Motor neuron (in vitro differentiated cells): ENCODE results near the gene ATOH8. TPM values are rescaled to one million over a fixed set of nuclear protein-coding genes. Genes with fewer than 3 reads are reported as not detected.
A peak's percentile ranks its signal among the peaks of the same experiment; 100 is the strongest.

Source experiments
- ATAC-seq, 8 experiments: fragments of 200-7000 bp; cut with Tn5 transposase; replicated peaks in 6 of 8; 2 replicates each; pipeline ENCODE4 v1.8.0; 2021; ENCODE audit warnings: mild to moderate bottlenecking in 8 of 8, moderate library complexity in 8 of 8
- H3K27ac ChIP-seq, 2 donors: fragments of 250-450 bp; sonication (Bioruptor Pico); 2 replicates each; pipeline ENCODE4 v1.9.0; 2021; ENCODE audit warnings: antibody characterized with exemption in 2 of 2, mild to moderate bottlenecking in 2 of 2, moderate library complexity in 1 of 2
- H3K4me1 ChIP-seq, 2 donors: fragments of 250-450 bp; sonication (Bioruptor Pico); replicated peaks in 1 of 2; 2 replicates each; pipeline ENCODE4 v1.6.1; 2021; ENCODE audit warnings: antibody characterized with exemption in 2 of 2, mild to moderate bottlenecking in 2 of 2, moderate library complexity in 1 of 2
- H3K4me3 ChIP-seq, 5 donors: fragments of 250-450 bp; sonication (Bioruptor Pico); 2 replicates each; pipeline ENCODE4 v1.9.0; 2021; ENCODE audit warnings: antibody characterized with exemption in 5 of 5, mild to moderate bottlenecking in 5 of 5, moderate library complexity in 4 of 5
- WGBS, 10 experiments: fragments of 450-650 bp; shearing (Covaris generic); methylation state at CpG; one replicate each; pipeline ENCODE4 v1.0.0; 2022; 5-methylcytosine and 5-hydroxymethylcytosine counted together
- in situ Hi-C, 9 experiments: fragments of 400-800 bp; cut with MboI; loops; one replicate each; pipeline ENCODE4 v1.15.0; 2021; ENCODE audit warnings: low sequenced_read_pairs in 9 of 9, low pct_unique_long_range_greater_than_20kb in 2 of 9; ENCODE audit not compliant: unreplicated experiment in 9 of 9
- total RNA-seq, 8 experiments: library from RNA; unstranded; fragments of 300-600 nt; gene quantifications; 2 replicates each; pipeline versions ENCODE4 v1.2.3 to v1.2.4, GENCODE V29; 2022

The ATOH8 gene
- total RNA-seq, 8 experiments from 2014 or later = 0.71 to 8.6 (median 1.8) TPM

GRCh38 chr2:85741833-85742455 lies 11.8 kb upstream of the ATOH8 start:
- peak; percentile 25 to 83 (median 78) for ATAC-seq
- in situ Hi-C loops = loop anchor here in 2 of 9 experiments (5.0 to 25.0 kb wide), 2 partner anchors 70 to 95 kb away; no protein-coding TSS in a partner anchor
- peak overlapping the region in 3 of 5 donors; percentile 0 to 1 (median 0) for H3K4me3 ChIP-seq
- H3K4me1 ChIP-seq = peaks cover 31 to 43% of the 10 kb centered on the region in 2 donors
- peak overlapping the region; percentile 68 to 86 for H3K27ac ChIP-seq
- 0 to 33% (median 0%) methylated on average over 1 to 7 of the region's 19 CpGs; no CpG with 5 or more reads in 5 of the 10 experiments for WGBS, 10 experiments

- Histone ChIP-seq H3K4me1 (peaks cover 31 to 43% of the 10 kb centered on the region in 2 donors), H3K27ac (peak overlapping the region in 1 of 2 donors; percentile 86), H3K4me3 (no peak overlapping the region)
- no peak for ATAC-seq
- in situ Hi-C loops = loop anchor here in 2 of 9 experiments (5.0 to 25.0 kb wide), 2 partner anchors 69 to 94 kb away; no protein-coding TSS in a partner anchor
- WGBS, 10 experiments = 20 to 100% (median 89%) methylated on average over 1 to 4 of the region's 10 CpGs; no CpG with 5 or more reads in 4 of the 10 experiments
Observed at GRCh38 chr2:85743304-85743978, 10.3 kb upstream of the ATOH8 start.

- Histone ChIP-seq H3K27ac (no peak overlapping the region), H3K4me3 (no peak overlapping the region), H3K4me1 (peaks cover 31 to 43% of the 10 kb centered on the region in 2 donors)
- 7 to 100% (median 83%) methylated on average over 2 to 3 of the region's 4 CpGs; no CpG with 5 or more reads in 2 of the 10 experiments for WGBS, 10 experiments
- in situ Hi-C loops = loop anchor here in 2 of 9 experiments (5.0 to 25.0 kb wide), 2 partner anchors 68 to 93 kb away; no protein-coding TSS in a partner anchor
- ATAC-seq = no peak
Observed at GRCh38 chr2:85744055-85744454, 9.7 kb upstream of the ATOH8 start.

GRCh38 chr2:85744741-85745601 lies 8.8 kb upstream of the ATOH8 start:
- Histone ChIP-seq H3K4me1 (peaks cover 31 to 43% of the 10 kb centered on the region in 2 donors), H3K4me3 (no peak overlapping the region), H3K27ac (peak overlapping the region in 1 of 2 donors; percentile 51)
- ATAC-seq = peak in 5 of 8 experiments; percentile 7 to 25 (median 14)
- in situ Hi-C loops = loop anchor here in 2 of 9 experiments (5.0 to 25.0 kb wide), 2 partner anchors 67 to 92 kb away; no protein-coding TSS in a partner anchor
- WGBS, 10 experiments = 0 to 100% (median 63%) methylated on average over 1 to 4 of the region's 10 CpGs

GRCh38 chr2:85745619-85746018 lies 8.2 kb upstream of the ATOH8 start:
- Histone ChIP-seq H3K4me1 (peaks cover 31 to 43% of the 10 kb centered on the region in 2 donors), H3K4me3 (no peak overlapping the region), H3K27ac (peak overlapping the region in 1 of 2 donors; percentile 51)
- 0 to 40% (median 5%) methylated on average over 1 to 2 of the region's 8 CpGs; no CpG with 5 or more reads in 6 of the 10 experiments for WGBS, 10 experiments
- ATAC-seq = no peak
- in situ Hi-C loops = loop anchor here in 1 of 9 experiments (25.0 kb wide), 1 partner anchor 92 kb away; no protein-coding TSS in a partner anchor

- WGBS, 10 experiments = 70 to 100% (median 90%) methylated on average over 1 to 7 of the region's 8 CpGs; no CpG with 5 or more reads in 1 of the 10 experiments
- Histone ChIP-seq H3K27ac (no peak overlapping the region), H3K4me3 (no peak overlapping the region), H3K4me1 (peaks cover 27 to 37% of the 10 kb centered on the region in 2 donors)
- no peak for ATAC-seq
- in situ Hi-C loops = loop anchor here in 1 of 9 experiments (25.0 kb wide), 1 partner anchor 91 kb away; no protein-coding TSS in a partner anchor
Observed at GRCh38 chr2:85746321-85747004, 7.3 kb upstream of the ATOH8 start.

- WGBS, 10 experiments = 33 to 100% (median 83%) methylated on average over 1 to 3 of the region's 3 CpGs
- no peak for ATAC-seq
- H3K27ac ChIP-seq = no peak overlapping the region
- H3K4me1 ChIP-seq = peaks cover 17 to 27% of the 10 kb centered on the region in 2 donors
- in situ Hi-C loops = loop anchor here in 1 of 9 experiments (25.0 kb wide), 1 partner anchor 90 kb away; no protein-coding TSS in a partner anchor
- H3K4me3 ChIP-seq = no peak overlapping the region
Observed at GRCh38 chr2:85747441-85747840, 6.3 kb upstream of the ATOH8 start.

- no peak overlapping the region for H3K4me3 ChIP-seq
- ATAC-seq = peak in 1 of 8 experiments; percentile 12
- in situ Hi-C loops = loop anchor here in 1 of 9 experiments (25.0 kb wide), 1 partner anchor 89 kb away; no protein-coding TSS in a partner anchor
- WGBS, 10 experiments = 0 to 100% (median 64%) methylated on average over 1 to 5 of the region's 9 CpGs; no CpG with 5 or more reads in 3 of the 10 experiments
- H3K27ac ChIP-seq = no peak overlapping the region
- peaks cover 10 to 22% of the 10 kb centered on the region in 2 donors for H3K4me1 ChIP-seq
Observed at GRCh38 chr2:85748039-85748734, 5.6 kb upstream of the ATOH8 start.

- 6 to 81% (median 56%) methylated on average over 1 to 7 of the region's 7 CpGs; no CpG with 5 or more reads in 2 of the 10 experiments for whole genome bisulfite sequencing, 10 experiments
- H3K4me3 ChIP-seq = no peak overlapping the region
- in situ Hi-C loops = loop anchor here in 1 of 9 experiments (25.0 kb wide), 1 partner anchor 88 kb away; no protein-coding TSS in a partner anchor
- peak in 1 of 8 experiments; percentile 7 for ATAC-seq
- H3K4me1 ChIP-seq = peaks cover 9 to 15% of the 10 kb centered on the region in 2 donors
- no peak overlapping the region for H3K27ac ChIP-seq
Observed at GRCh38 chr2:85748985-85749875, 4.6 kb upstream of the ATOH8 start.
